Thymus (tissue), 11 donors: Measurements from ENCODE around the gene PARP9. TPM values are rescaled to one million over a fixed set of nuclear protein-coding genes. Genes with fewer than 3 reads are reported as not detected.
"Not testable (repeated sequence)": the region's sequence is repeated elsewhere in the genome, so short reads cannot be mapped to it uniquely, and the experiment has no call there.

Experiments
- DNase-seq, 9 donors: peaks; one replicate each; pipeline ENCODE4 v3.0.0-alpha.2; 2013; ENCODE audit warnings: low spot score in 9 of 9, low read depth in 6 of 9, missing footprints in 1 of 9
- H3K27ac ChIP-seq, 2 donors: one replicate each; pipeline ENCODE4 v1.5.1; 2013; ENCODE audit warnings: control low read depth in 1 of 2, low read depth in 1 of 2, low read length in 1 of 2, mild to moderate bottlenecking in 1 of 2, moderate library complexity in 1 of 2
- H3K27me3 ChIP-seq, 2 donors: one replicate each; pipeline ENCODE4 v1.5.1; 2013; ENCODE audit warnings: low read length in 1 of 2; ENCODE audit not compliant: control insufficient read depth in 2 of 2, insufficient read depth in 1 of 2
- H3K36me3 ChIP-seq, 2 donors: one replicate each; pipeline ENCODE4 v1.5.1; 2013; ENCODE audit warnings: low read length in 1 of 2, mild to moderate bottlenecking in 1 of 2, moderate library complexity in 1 of 2; ENCODE audit not compliant: control insufficient read depth in 2 of 2, insufficient read depth in 2 of 2
- H3K4me1 ChIP-seq, 2 donors: one replicate each; pipeline ENCODE4 v1.5.1; 2013; ENCODE audit warnings: low read length in 2 of 2; ENCODE audit not compliant: control insufficient read depth in 2 of 2, insufficient read depth in 2 of 2
- H3K4me3 ChIP-seq, 2 donors: one replicate each; pipeline ENCODE4 v1.5.1; 2013; ENCODE audit warnings: low read length in 2 of 2, control low read depth in 1 of 2, mild to moderate bottlenecking in 1 of 2
- H3K9me3 ChIP-seq, 2 donors: one replicate each; pipeline ENCODE4 v1.5.1; 2013; ENCODE audit warnings: low read length in 1 of 2, mild to moderate bottlenecking in 1 of 2; ENCODE audit not compliant: control insufficient read depth in 2 of 2, insufficient read depth in 1 of 2
- WGBS: extraction: QIAGEN DNeasy Blood & Tissue Kit; methylation state at CpG from one replicate; pipeline ENCODE4 v1.1.7; 2013; 5-methylcytosine and 5-hydroxymethylcytosine counted together
- polyA plus RNA-seq: library from polyadenylated mRNA; stranded (reverse); fragments of 200-250 nt; gene quantifications from one replicate; pipeline ENCODE4 v1.2.3, GENCODE V29; 2013
- total RNA-seq: library from RNA; stranded (reverse); fragments of 120-200 nt; gene quantifications from one replicate; pipeline ENCODE4 v1.2.4, GENCODE V29; 2013
- donor health status: healthy.

Gene PARP9
- total and polyA plus RNA-seq, 2 donors: 48.8 to 56.9 TPM

- H3K36me3 ChIP-seq, H3K9me3 ChIP-seq, H3K4me3 ChIP-seq, H3K27ac ChIP-seq, DNase-seq, H3K27me3 ChIP-seq: not testable (repeated sequence)
- peaks cover 5 to 11% of the 10 kb centered on the region in 2 donors for H3K4me1 ChIP-seq
- 97% methylated on average over 9 of the region's 9 CpGs for WGBS
Observed at GRCh38 chr3:122508944-122509343, 55.2 kb downstream of the PARP9 start.

- Histone ChIP-seq H3K27ac (no peak overlapping the region), H3K27me3 (no peaks in the 10 kb centered on the region), H3K36me3 (peaks cover 0 to 3% of the 10 kb centered on the region in 2 donors), H3K9me3 (no peaks in the 10 kb centered on the region), H3K4me3 (no peak overlapping the region), H3K4me1 (peaks cover under 1 to 6% of the 10 kb centered on the region in 2 donors)
- 67% methylated on average over 2 of the region's 2 CpGs for WGBS
- no peak for DNase-seq
Observed at GRCh38 chr3:122508135-122508914, 55.8 kb downstream of the PARP9 start.

- H3K4me1 ChIP-seq: peaks cover 0 to 8% of the 10 kb centered on the region in 2 donors
- H3K36me3 ChIP-seq: peaks cover 0 to 3% of the 10 kb centered on the region in 2 donors
- H3K4me3 ChIP-seq: no peak overlapping the region
- H3K27me3 ChIP-seq: no peaks in the 10 kb centered on the region
- no peaks in the 10 kb centered on the region for H3K9me3 ChIP-seq
- DNase-seq: no peak
- H3K27ac ChIP-seq: no peak overlapping the region
- 99% methylated on average over 1 of the region's 1 CpG for WGBS
Observed at GRCh38 chr3:122506450-122506849, 57.6 kb downstream of the PARP9 start.

GRCh38 chr3:122505676-122506075, 58.4 kb downstream of the PARP9 start:
- H3K4me3 ChIP-seq: no peak overlapping the region
- H3K27ac ChIP-seq: no peak overlapping the region
- H3K9me3 ChIP-seq: no peaks in the 10 kb centered on the region
- H3K4me1 ChIP-seq: peaks cover 0 to 8% of the 10 kb centered on the region in 2 donors
- no peaks in the 10 kb centered on the region for H3K27me3 ChIP-seq
- 80% methylated on average over 2 of the region's 2 CpGs for WGBS
- peaks cover 0 to under 1% of the 10 kb centered on the region in 2 donors for H3K36me3 ChIP-seq
- no peak for DNase-seq

- WGBS: 57% methylated on average over 2 of the region's 2 CpGs
- no peaks in the 10 kb centered on the region for H3K27me3 ChIP-seq
- no peak overlapping the region for H3K27ac ChIP-seq
- no peaks in the 10 kb centered on the region for H3K9me3 ChIP-seq
- no peak overlapping the region for H3K4me3 ChIP-seq
- H3K36me3 ChIP-seq: no peaks in the 10 kb centered on the region
- H3K4me1 ChIP-seq: peaks cover 0 to 3% of the 10 kb centered on the region in 2 donors
- DNase-seq: no peak
Observed at GRCh38 chr3:122502941-122503340, 61.2 kb downstream of the PARP9 start.

GRCh38 chr3:122502139-122502538, 62.0 kb downstream of the PARP9 start:
- WGBS: 89% methylated on average over 2 of the region's 2 CpGs
- Histone ChIP-seq H3K4me3 (no peak overlapping the region), H3K27ac (no peak overlapping the region), H3K36me3 (no peaks in the 10 kb centered on the region), H3K4me1 (peaks cover 0 to 3% of the 10 kb centered on the region in 2 donors), H3K27me3 (no peaks in the 10 kb centered on the region), H3K9me3 (no peaks in the 10 kb centered on the region)
- DNase-seq: no peak

- not testable (repeated sequence) for H3K27ac ChIP-seq, H3K9me3 ChIP-seq, DNase-seq, H3K36me3 ChIP-seq, H3K27me3 ChIP-seq, H3K4me1 ChIP-seq, H3K4me3 ChIP-seq
- WGBS: 96% methylated on average over 6 of the region's 6 CpGs
Observed at GRCh38 chr3:122500964-122501363, 63.1 kb downstream of the PARP9 start.

GRCh38 chr3:122498152-122498551, 65.9 kb downstream of the PARP9 start:
- Histone ChIP-seq H3K36me3 (peaks cover 0 to 14% of the 10 kb centered on the region in 2 donors), H3K4me3 (no peak overlapping the region), H3K27ac (no peak overlapping the region), H3K27me3 (no peaks in the 10 kb centered on the region), H3K4me1 (peaks cover 0 to 3% of the 10 kb centered on the region in 2 donors), H3K9me3 (no peaks in the 10 kb centered on the region)
- no peak for DNase-seq
- 97% methylated on average over 1 of the region's 1 CpG for whole genome bisulfite sequencing

GRCh38 chr3:122497425-122497824, 66.7 kb downstream of the PARP9 start:
- peak in 1 of 9 donors; percentile 7 for DNase-seq
- H3K27me3 ChIP-seq: no peaks in the 10 kb centered on the region
- H3K4me1 ChIP-seq: no peaks in the 10 kb centered on the region
- H3K27ac ChIP-seq: no peak overlapping the region
- no peaks in the 10 kb centered on the region for H3K9me3 ChIP-seq
- WGBS: 44% methylated on average over 1 of the region's 1 CpG
- H3K4me3 ChIP-seq: no peak overlapping the region
- H3K36me3 ChIP-seq: peaks cover 0 to 14% of the 10 kb centered on the region in 2 donors
